Activated T-helper 1 cell treated with anti-CD3 and anti-CD28 coated beads, Interleukin-2, amount 50 U/mL, for 16 hours (primary cell): Measurements from ENCODE around the gene PTPRK.

Experiments
- DNase-seq, 2 donors: peaks; one replicate each; pipeline ENCODE4 v3.0.0-alpha.2; 2020; ENCODE audit warnings: low read depth in 1 of 2, low spot score in 1 of 2

PTPRK gene

GRCh38 chr6:128516514-128516898, 3.9 kb downstream of the PTPRK start:
- no peak for DNase-seq

GRCh38 chr6:128515550-128516513, 4.6 kb downstream of the PTPRK start:
- no peak for DNase-seq

- no peak for DNase-seq
Measured at GRCh38 chr6:128513878-128514277, 6.5 kb downstream of the PTPRK start.

GRCh38 chr6:128512296-128512695, 8.1 kb downstream of the PTPRK start:
- no peak for DNase-seq

GRCh38 chr6:128511506-128511905, 8.9 kb downstream of the PTPRK start:
- no peak for DNase-seq

- no peak for DNase-seq
Measured at GRCh38 chr6:128509709-128510108, 10.7 kb downstream of the PTPRK start.

DNA sequence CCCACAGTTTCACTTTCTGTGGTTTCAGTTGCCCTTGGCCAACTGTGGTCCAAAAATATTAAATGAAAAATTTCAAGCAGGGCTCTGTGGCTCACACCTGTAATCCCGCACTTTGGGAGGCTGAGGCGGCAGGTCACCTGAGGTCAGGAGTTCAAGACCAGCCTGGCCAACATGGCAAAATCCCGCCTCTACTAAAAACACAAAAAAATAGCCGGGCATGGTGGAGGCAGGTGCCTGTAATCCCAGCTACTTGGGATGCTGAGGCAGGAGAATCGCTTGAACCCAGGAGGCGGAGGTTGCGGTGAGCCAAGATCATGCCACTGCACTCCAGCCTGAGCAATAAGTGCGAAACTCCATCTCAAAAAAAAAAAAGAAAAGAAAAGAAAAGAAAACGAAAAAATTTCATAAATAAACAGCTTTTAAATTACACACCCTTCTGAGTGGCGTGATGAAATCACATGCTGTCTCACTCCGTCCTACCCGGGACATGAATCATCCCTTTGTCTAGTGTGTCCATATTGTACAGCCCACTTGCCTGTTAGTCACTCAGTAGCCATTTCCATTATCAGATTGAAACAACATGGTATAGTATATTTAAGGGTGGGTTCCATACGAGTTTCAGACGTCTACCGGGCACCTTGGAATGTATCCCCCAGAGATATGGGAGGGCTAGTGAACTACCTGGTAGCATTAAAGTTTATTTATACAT, 11.7 kb downstream of the PTPRK start:
- DNase-seq: no peak

GRCh38 chr6:128507337-128508310, 12.8 kb downstream of the PTPRK start:
- DNase-seq: no peak

GRCh38 chr6:128505603-128506002, 14.8 kb downstream of the PTPRK start:
- no peak for DNase-seq

GRCh38 chr6:128504003-128504654, 16.3 kb downstream of the PTPRK start:
- no peak for DNase-seq

DNA sequence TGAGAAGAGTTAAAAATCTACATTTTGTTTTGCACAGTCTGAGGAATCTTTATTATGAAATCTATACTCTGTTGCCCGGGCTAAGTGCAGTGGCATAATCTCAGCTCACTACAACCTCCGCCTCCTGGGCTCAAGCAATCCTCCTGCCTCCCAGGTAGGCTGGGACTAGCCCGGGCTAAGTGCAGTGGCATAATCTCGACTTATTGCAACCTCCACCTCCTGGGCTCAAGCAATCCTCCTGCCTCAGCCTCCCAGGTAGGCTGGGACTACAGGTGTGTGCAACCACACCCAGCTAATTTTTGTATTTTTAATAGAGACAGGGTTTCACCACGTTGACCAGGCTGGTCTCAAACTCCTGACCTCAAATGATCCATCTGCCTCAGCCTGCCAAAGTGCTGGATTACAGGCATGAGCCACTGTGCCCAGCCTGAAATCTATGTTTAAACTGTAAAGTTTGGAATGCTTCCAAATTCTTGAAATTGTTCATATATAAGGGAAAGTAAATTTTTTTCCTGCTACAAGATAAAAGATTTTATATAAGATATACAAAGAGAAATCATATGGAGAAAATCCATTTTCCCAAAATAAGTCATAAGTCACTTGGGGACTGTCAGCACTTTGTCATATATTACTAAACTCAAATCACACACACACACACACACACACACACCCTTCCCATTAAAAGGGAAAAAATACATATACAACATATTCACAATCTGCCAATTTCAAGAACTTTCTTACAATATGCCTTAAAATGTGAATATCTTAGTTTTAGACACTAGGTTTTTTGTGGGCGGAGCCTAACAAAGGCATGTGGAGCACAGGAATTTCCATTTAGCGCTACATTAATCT, 19.4 kb downstream of the PTPRK start:
- no peak for DNase-seq

DNA sequence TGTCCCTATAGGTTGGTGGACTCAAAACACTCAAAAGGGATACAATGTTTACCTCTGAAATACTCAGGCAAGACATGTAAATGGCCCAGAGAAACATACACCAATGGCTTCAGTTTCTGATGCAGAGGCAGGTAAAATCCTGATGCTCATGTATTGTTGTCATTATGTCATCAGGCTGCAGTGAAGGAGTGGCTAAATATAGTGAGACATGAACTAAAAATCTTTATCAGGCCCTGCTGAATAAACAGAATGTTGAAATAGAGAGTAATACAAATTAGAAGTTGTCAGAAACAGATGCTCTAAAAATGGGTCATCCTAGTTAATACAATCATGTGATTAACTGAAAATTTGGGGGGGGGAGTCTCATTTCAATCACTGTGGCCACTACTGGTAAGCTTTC, 20.4 kb downstream of the PTPRK start:
- DNase-seq: no peak

DNA sequence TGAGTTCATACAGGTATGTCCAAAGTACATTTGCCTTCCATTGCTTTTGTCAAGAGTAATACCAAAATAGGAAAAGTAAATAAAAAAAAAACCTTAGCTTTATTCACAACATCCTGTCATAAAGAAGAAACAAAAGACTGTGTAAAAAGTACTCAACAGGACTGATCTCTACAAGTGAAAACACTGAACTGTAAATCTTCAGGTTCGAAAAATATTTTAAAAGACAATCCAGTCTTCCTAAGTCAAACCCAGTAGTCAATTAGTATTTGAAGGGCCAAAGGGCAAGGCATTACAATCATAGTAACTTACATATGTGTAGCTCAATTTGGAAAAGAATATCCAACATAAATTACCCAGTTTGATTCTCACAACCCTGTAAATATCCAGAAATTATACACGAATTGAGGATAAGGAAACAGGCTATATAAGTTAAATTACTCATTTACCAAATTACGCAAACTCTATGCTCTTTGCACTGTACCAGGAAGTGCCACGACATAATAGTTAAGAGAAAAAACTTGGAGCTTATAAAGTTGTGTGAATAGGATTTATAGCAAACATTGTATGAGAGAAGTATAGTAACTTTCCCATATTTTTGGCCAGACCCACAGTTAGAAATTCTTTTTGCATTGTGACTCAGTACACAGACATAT, 21.2 kb downstream of the PTPRK start:
- DNase-seq: no peak

DNA sequence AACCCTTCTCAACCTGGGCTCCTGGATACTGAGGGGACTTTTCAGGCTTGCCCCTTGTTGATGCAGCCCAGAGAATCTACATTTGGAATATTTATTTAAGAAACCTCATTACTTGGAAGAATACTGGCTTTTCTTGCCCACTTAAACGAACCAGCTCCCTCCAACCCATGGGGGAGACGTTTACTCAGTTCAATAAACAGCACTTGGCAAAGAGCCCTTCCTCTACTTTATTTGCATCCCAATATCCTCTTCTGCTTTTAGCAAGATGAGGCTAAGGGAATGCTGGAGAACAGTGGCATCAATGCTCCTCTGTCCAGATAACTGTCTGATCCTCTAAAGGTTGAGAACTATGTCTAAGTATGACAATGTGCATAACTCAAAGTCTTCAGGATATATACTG, 22.2 kb downstream of the PTPRK start:
- no peak for DNase-seq

GRCh38 chr6:128495536-128496333, 24.7 kb downstream of the PTPRK start:
- no peak for DNase-seq

GRCh38 chr6:128494440-128494839, 26.0 kb downstream of the PTPRK start:
- DNase-seq: no peak

- DNase-seq: no peak
Measured at GRCh38 chr6:128493877-128494276, 26.5 kb downstream of the PTPRK start.

DNA sequence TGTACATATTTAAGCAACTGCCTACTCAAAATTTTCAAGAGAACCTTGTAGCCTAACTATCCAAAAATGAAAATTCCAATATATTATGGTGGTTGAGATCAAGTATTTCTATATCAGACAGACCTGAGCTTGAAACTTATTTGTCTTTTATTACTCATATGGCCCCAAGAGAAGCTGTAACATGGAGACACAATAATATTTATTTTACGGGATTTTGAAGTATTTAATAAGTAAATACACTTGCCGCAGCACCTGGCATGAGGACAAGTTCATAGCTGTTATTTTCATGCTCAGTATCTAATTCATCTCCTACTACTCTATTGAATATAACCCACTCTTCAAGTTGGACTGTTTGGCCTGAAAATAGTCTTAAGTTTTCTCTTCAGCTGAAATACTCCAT, 28.0 kb downstream of the PTPRK start:
- DNase-seq: no peak
